Muscle of leg (tissue), 11 donors: ENCODE results near the gene TENM4. TPM values are rescaled to one million over a fixed set of nuclear protein-coding genes. Genes with fewer than 3 reads are reported as not detected.

ENCODE experiments used
- DNase-seq: peaks from one replicate; pipeline ENCODE4 v3.0.0; 2013
- H3K27ac ChIP-seq: one replicate; pipeline ENCODE4 v1.5.1; 2013; ENCODE audit warnings: mild to moderate bottlenecking, low read length, control low read depth
- H3K27me3 ChIP-seq: one replicate; pipeline ENCODE4 v1.6.1; 2013; ENCODE audit warnings: low read length; ENCODE audit not compliant: control insufficient read depth, insufficient read depth
- H3K36me3 ChIP-seq: one replicate; pipeline ENCODE4 v1.6.1; 2013; ENCODE audit warnings: low read length; ENCODE audit not compliant: control insufficient read depth, insufficient read depth
- H3K4me1 ChIP-seq: one replicate; pipeline ENCODE4 v1.6.1; 2013; ENCODE audit warnings: low read length; ENCODE audit not compliant: control insufficient read depth, insufficient read depth
- H3K4me3 ChIP-seq: one replicate; pipeline ENCODE4 v1.5.1; 2013; ENCODE audit warnings: low read length, control low read depth
- H3K9me3 ChIP-seq: replicated peaks from 2 replicates; pipeline ENCODE4 v1.6.1; 2013; ENCODE audit warnings: low read depth, low read length; ENCODE audit not compliant: control insufficient read depth
- WGBS: methylation state at CpG from one replicate; pipeline ENCODE4 v1.1.5; 2013; ENCODE audit warnings: missing lambda C conversion rate; ENCODE audit not compliant: insufficient coverage; 5-methylcytosine and 5-hydroxymethylcytosine counted together
- polyA plus RNA-seq, 8 donors: library from polyadenylated mRNA; unstranded; fragments of 120-200 nt; gene quantifications; one replicate each; pipeline versions ENCODE4 v1.2.1 to v1.2.3, GENCODE V29; 2013; ENCODE audit warnings: inconsistent platforms in 1 of 8, low replicate concordance in 1 of 8; ENCODE audit not compliant: insufficient read length in 8 of 8, insufficient read depth in 1 of 8
- total RNA-seq: library from RNA; stranded (reverse); fragments of 120-200 nt; gene quantifications from one replicate; pipeline ENCODE4 v1.2.4, GENCODE V29; 2013

The TENM4 gene
- total and polyA plus RNA-seq, 9 donors: 4.6 to 13.8 (median 10.3) TPM

DNA sequence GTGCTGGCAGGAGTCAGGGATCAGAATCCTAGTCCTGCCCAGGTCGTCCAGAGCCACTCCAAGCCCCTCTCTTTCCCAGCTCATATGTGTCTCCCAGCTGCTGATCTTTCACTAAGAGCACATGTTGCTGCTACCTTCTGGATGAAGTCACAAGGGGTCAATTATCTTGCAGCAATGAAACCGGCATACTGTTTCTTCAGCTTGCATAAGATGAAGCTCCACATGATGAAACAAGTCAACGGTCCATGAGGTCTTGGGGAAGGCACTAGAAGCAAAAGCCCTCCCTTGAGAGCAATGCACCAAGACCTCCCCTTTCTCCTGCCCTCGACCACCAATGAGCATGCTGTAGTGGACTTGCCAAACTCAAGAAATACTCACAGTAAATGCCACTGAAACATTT is 148.9 kb downstream of the TENM4 start:
- WGBS: 44% methylated on average over 4 of the region's 4 CpGs
- no peaks in the 10 kb centered on the region for H3K9me3 ChIP-seq

DNA sequence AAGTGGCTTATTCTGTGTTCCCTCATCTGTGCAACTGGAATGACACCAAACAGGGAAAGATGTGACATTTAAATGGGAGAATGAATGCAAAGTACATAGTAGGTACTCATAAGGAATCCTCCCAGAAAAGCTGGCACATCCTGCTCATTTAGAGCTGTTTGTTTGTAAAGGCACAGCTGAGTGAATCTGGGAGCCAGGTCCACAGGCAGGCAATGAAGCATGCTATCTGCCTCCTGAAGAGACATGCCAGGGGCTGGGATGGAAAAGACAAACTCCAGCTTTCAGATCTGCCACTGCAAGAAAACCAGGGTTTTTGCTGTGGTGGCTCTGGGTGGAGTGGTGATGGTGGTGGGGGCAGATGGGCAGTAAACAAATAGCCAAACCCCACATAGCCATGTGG is 150.1 kb downstream of the TENM4 start:
- no peak overlapping the region for H3K4me3 ChIP-seq
- no peak for DNase-seq

More for the DNA sequence above, 148.9 kb downstream of the TENM4 start:
- H3K4me3 ChIP-seq: no peak overlapping the region
- H3K27me3 ChIP-seq: no peaks in the 10 kb centered on the region
- H3K27ac ChIP-seq: no peak overlapping the region
- H3K36me3 ChIP-seq: no peaks in the 10 kb centered on the region
- no peak for DNase-seq
- H3K4me1 ChIP-seq: peaks cover 3% of the 10 kb centered on the region

DNA sequence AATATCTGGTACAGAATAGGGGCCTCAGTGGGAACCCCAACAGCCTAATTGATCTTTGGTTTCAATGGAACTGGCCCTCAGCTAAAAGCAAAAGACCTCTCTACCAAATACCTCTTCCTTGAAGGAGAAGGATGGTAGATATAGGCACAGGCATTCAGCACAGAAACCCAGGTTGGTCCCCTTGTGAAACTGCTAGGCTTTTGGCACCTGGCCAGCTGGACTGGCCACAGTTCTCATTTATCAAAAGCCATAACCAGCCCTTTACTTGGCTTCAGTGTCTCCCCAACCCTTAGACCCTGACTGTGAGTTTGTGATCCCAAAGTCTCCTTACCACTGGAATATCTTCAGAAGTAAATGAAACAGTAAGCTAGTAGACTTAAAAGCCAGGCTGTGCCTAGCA is 152.9 kb downstream of the TENM4 start:
- no peaks in the 10 kb centered on the region for H3K36me3 ChIP-seq
- H3K27ac ChIP-seq: no peak overlapping the region
- H3K27me3 ChIP-seq: no peaks in the 10 kb centered on the region
- H3K4me3 ChIP-seq: no peak overlapping the region
- no peak for DNase-seq
- no peaks in the 10 kb centered on the region for H3K9me3 ChIP-seq
- H3K4me1 ChIP-seq: no peaks in the 10 kb centered on the region

More for the DNA sequence above, 150.1 kb downstream of the TENM4 start:
- H3K27me3 ChIP-seq: no peaks in the 10 kb centered on the region
- no peaks in the 10 kb centered on the region for H3K36me3 ChIP-seq
- H3K27ac ChIP-seq: no peak overlapping the region
- H3K4me1 ChIP-seq: no peaks in the 10 kb centered on the region
- H3K9me3 ChIP-seq: no peaks in the 10 kb centered on the region

DNA sequence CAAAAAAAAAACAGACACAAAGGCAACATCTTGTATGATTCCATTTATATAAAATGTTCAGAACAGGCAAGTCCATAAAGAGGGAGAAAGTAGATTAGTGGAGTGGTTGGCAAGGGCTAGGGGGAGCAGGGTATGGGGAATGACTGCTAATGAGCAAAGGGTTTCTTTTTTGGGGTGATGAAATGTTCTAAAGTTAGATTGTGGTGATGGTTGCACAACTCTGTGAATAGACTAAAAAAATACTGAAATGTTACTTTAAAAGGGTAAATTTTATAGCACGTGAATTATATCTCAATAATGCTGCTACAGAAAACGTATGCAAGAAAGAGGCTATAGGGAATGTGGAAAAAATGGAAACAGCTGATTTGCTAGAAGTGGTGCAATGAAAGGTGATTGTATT is 155.1 kb downstream of the TENM4 start:
- no CpG with 5 or more reads among the region's 2 CpGs for WGBS

DNA sequence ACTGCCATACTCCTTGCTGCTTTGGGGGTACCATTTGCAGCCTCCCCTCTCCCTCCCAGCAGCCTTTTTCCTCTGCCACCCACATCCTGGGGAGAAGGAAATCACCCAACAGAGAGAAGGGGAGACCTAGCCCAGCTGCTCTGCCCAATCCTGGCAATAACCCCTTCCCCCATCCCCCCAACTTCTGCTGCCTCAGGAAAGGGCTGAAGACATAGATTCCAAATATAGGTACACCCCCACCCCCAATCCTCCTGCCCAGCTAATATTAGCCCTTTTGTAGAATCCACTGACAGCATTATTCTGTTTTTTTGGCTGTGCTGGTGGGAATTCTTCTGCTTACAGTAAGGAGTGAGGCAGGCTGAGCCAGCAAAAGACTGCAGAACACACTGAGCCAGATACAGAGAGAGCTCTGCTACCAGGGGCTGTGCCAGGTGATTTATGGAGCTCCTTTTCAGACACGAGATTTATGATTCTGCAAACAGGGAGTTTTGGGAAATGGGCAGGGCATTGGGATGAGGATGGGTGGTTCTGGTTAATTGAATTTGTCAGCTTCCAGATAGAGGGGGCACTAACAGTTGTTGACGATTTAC is 164.0 kb downstream of the TENM4 start:
- no peaks in the 10 kb centered on the region for H3K36me3 ChIP-seq
- no peak overlapping the region for H3K27ac ChIP-seq
- H3K27me3 ChIP-seq: no peaks in the 10 kb centered on the region
- peak; percentile 70 for DNase-seq
- H3K9me3 ChIP-seq: no peaks in the 10 kb centered on the region
- WGBS: 38% methylated on average over 1 of the region's 2 CpGs
- H3K4me1 ChIP-seq: peaks cover 25% of the 10 kb centered on the region
- no peak overlapping the region for H3K4me3 ChIP-seq

More for the DNA sequence above, 155.1 kb downstream of the TENM4 start:
- H3K9me3 ChIP-seq: no peaks in the 10 kb centered on the region
- H3K27ac ChIP-seq: no peak overlapping the region
- no peak for DNase-seq
- no peaks in the 10 kb centered on the region for H3K27me3 ChIP-seq
- no peak overlapping the region for H3K4me3 ChIP-seq
- H3K4me1 ChIP-seq: no peaks in the 10 kb centered on the region
- H3K36me3 ChIP-seq: no peaks in the 10 kb centered on the region

DNA sequence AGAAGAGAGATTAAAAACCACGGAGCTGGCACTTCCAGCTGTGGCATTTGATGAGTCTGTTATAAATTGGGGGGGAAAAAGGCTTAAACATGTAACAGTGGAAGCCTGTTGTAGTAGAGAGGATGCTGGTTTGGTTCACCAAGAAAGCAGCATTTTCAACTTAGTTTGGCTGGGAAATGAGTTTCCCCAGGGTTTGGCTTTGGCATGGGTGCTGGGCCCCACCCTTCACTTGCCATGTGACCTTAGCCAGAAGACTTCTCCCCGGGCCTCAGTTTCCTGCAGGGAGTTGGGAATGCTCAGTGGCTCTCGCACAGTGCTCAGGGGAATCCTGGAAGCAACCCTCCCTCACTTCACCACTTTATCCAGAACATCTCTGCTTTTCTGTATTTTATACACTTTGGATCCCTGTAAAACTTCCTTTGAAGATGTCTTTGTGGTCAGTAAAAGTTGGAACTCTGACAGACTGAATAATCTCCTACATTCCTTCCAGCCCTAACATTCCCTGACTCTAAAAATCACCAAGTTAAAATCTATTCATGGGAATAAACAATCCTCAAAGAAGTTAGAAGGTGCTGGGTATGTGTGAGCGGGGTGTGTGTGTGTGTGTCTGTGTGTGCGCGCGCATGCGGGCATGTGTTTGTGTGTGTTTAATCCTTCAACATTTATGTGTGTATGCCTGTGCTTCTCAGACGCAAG is 166.0 kb downstream of the TENM4 start:
- Histone ChIP-seq H3K27me3 (no peaks in the 10 kb centered on the region), H3K27ac (no peak overlapping the region), H3K36me3 (no peaks in the 10 kb centered on the region), H3K4me1 (peaks cover 28% of the 10 kb centered on the region), H3K4me3 (no peak overlapping the region), H3K9me3 (no peaks in the 10 kb centered on the region)
- DNase-seq: peak; percentile 60
- WGBS: 32% methylated on average over 6 of the region's 9 CpGs

DNA sequence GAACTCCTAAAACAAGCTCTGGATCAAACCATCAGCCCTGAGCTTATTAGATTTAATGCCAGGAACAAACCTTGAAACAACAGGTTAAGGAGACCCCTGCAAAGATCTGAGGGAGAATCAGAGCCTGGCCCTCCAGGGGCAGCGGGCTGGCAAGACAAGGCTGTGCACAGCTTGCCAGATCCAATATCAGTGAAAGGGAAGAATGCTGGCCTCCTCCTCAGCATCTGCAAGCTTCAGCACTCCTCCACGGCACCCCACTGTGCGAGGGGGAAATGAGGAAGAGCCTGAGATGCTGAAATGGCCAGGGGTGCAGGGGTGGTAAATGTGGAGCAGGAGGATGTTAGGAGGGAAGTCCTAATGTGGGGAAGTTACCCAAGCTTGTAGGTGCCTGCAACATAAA is 167.0 kb downstream of the TENM4 start:
- peaks cover 34% of the 10 kb centered on the region for H3K4me1 ChIP-seq
- H3K9me3 ChIP-seq: no peaks in the 10 kb centered on the region
- H3K36me3 ChIP-seq: no peaks in the 10 kb centered on the region
- DNase-seq: no peak
- no peak overlapping the region for H3K27ac ChIP-seq
- no peak overlapping the region for H3K4me3 ChIP-seq
- H3K27me3 ChIP-seq: no peaks in the 10 kb centered on the region
- no CpG with 5 or more reads among the region's 3 CpGs for WGBS

DNA sequence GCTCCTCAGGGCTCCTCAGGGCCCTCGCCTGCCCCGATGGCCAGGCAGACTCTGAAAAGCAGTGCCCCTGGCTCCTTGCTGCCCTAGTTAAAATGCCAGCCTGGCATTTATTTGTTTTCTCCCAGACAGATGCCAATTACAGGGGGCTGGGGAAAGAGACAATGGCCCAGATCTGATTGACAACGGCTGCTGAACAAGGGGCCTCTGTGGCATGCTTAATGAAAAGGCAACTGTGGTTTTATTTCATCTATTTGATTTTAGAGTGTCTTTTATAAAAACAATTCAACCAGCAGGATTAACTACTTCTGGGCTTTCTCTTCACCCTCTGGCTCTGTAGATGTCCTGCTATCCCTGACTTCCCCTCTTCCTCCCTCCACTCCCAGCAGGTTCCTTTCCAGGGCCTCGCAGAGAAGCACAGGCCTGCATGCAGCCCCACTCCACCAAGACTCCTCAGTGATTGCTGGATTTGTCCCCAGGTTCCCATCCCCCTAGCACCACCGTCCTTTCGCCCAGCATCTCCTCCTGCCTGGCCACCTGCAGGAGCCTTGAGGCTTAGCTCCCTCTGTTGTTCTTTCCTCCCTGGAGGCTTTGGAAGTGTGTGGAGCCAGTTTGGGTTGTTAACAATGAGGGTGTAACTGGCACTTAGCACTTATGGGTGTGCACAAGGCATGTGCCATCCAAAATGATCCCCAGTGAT is 171.1 kb downstream of the TENM4 start:
- Histone ChIP-seq H3K9me3 (no peaks in the 10 kb centered on the region), H3K27me3 (no peaks in the 10 kb centered on the region), H3K4me3 (no peak overlapping the region), H3K4me1 (peaks cover 14% of the 10 kb centered on the region), H3K36me3 (no peaks in the 10 kb centered on the region), H3K27ac (peak overlapping the region; percentile 62)
- WGBS: 64% methylated on average over 3 of the region's 6 CpGs
- no peak for DNase-seq

DNA sequence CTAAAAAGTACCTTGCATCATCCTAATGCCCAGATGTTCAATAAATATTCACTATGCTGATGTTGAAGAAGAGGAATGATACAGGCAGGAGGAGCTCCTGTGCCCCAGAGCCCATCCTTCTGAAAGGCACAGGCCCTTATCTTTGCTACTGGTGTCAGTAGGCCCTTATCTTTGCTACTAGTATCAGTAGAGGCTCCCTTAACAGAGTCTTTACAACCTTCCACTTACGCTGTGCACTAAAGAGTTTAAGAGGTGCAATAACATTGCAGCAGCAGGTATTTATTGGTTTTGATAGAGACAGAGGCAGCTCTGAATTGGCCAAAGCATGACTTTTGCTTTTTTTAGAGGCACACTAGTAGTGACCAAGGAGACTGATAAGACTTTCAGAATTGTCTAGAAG is 174.4 kb downstream of the TENM4 start:
- no peak overlapping the region for H3K4me3 ChIP-seq
- WGBS: no CpG with 5 or more reads among the region's 1 CpG
- H3K27me3 ChIP-seq: no peaks in the 10 kb centered on the region
- no peaks in the 10 kb centered on the region for H3K36me3 ChIP-seq
- peaks cover 34% of the 10 kb centered on the region for H3K4me1 ChIP-seq
- H3K9me3 ChIP-seq: no peaks in the 10 kb centered on the region
- no peak overlapping the region for H3K27ac ChIP-seq
- DNase-seq: no peak

DNA sequence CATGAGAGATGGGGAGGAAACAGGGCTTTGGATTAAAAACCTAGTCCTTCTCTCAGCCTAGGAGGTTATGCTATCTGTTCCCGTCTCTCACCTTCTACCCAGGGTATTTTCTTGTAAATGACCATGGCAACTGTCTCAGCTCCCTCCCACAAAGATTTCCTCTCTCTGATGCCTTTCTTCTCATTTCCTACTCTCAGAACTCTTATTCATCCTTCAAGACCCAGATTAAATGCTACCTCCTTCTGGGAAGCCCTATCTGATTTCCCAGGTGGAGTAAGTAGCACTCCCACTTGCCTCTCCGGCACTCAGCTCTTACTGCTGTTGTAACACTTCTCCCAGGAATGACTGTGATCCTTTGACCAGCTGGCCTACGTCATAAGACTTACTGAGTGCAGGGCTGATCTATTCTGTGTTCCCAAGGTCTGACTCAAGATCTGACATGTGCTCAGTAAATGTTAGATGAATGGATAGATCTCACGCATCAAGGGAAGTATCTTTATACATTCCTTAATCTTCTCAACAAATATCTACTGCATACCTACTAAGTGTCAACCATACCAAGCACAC is 175.0 kb downstream of the TENM4 start:
- 72% methylated on average over 2 of the region's 4 CpGs for WGBS
- Histone ChIP-seq H3K27me3 (no peaks in the 10 kb centered on the region), H3K27ac (no peak overlapping the region), H3K36me3 (no peaks in the 10 kb centered on the region), H3K4me1 (peaks cover 37% of the 10 kb centered on the region), H3K4me3 (no peak overlapping the region), H3K9me3 (no peaks in the 10 kb centered on the region)
- no peak for DNase-seq
